ENCODE measurements around the gene TPST1.

GRCh38 chr7:66279912-66280311 is 74.8 kb downstream of the TPST1 start:
- TF ChIP-seq EP300 (IDR thresholded peaks at IDR 0.05), result no peak
- TF ChIP-seq CTCF (IDR thresholded peaks at IDR 0.05), result no peak
- TF ChIP-seq POLR2A (IDR thresholded peaks at IDR 0.05), result no peak
